GM19043 (cell line): Measurements from ENCODE around the gene SEPTIN6.
"Not testable (repeated sequence)": the region's sequence is repeated elsewhere in the genome, so short reads cannot be mapped to it uniquely, and the experiment has no call there.

Experiments
- ATAC-seq: cut with Tn5 transposase; IDR thresholded peaks from one replicate; pipeline ENCODE4 v1.9.1; 2021; ENCODE audit warnings: low read depth; ENCODE audit not compliant: unreplicated experiment

The SEPTIN6 gene

DNA sequence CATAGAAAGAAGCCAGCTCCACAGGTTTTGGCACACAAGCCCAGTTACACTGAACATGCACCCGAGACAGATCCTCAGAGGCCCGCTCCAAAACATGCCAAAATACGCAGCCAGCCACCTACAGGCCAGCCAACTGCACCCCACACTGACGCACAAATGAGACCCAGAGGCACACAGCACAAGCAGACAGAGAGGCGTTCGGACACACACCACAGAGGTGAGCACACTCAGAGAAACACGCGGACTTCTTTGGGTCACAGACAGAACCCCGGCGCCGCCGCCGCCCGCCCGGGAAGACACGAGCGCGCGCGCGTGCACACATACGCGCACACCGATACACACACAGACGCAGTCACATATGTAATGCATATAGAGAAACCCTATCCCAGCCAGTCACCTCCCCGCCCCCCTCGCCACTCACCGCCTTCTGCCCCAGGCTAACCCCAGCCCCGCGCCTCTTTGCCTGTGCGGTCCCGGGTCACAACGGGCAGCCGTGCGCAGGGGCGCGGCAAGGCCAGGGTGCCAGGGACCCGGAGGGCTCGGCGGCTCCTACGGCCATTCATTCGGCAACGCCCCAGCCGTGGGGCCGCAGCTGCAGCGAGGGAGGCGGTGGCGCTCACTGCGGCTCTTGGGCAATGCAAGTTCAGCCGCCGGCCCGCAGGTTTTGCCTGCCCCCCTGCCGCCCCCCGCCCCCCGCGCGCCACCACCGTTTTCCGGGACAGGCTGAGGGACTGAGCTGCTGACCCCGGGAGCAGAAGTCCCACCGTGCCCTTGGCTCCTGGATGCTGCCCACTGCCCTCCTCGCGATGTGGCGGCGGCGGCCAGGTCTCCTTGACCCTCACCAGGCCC is 553 bp downstream of the SEPTIN6 start:
- no peak for ATAC-seq

DNA sequence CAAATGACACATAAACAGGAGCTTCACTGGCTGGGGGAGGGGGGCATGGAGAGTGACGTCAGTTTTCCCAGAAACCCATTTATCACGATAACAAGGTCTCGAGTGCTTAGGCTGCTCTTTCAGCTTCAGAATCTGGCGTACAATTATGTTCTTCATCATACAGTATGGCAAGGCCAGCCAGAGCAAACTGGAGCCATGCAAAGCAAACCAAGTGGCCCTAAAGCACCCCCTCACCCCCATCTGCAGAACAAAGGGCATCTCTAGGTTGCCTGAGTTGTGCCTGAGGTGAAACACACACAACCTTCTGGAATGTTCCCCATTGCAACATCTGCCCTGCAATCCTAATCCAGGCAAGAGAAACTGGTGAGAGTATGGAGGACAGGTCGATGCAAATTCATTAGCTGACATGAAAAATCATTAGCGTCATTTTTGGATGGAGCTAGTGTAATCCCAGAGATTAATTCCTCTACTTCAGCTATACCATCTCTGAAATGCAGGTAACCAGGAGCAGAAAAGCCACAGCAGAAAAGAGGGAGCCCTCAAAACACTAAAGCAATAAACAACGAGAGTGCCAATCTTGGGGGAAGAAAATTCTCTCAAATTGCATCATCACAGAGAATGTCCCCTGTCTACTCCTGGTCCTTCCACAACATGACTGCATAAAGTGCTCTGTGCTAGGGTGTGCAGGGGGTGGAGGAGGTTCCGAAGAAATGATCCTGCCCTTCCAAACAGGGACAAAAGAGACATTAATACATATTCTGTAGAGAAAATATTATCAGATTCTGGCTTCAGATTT is 1.8 kb downstream of the SEPTIN6 start:
- ATAC-seq, result no peak

DNA sequence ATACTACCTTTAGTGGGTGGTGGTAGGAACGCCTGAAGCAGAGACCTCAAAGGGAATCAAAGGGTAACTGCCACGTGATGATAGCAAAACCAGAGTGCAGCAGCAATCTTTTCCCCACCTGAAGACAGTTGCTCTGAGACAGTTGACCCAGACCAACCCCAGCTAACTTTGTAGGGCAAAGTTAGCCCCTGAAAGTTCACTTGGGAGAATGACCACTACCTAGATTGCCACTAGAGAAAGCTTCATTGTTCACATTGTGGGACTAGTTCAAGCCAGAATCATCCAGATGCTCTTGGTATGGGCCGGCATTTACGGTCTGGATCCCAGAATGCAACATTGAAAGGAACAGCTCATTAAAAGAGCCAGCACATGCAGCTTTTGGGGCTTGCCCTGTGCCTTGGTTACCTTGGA is 4.1 kb downstream of the SEPTIN6 start:
- ATAC-seq, result no peak

DNA sequence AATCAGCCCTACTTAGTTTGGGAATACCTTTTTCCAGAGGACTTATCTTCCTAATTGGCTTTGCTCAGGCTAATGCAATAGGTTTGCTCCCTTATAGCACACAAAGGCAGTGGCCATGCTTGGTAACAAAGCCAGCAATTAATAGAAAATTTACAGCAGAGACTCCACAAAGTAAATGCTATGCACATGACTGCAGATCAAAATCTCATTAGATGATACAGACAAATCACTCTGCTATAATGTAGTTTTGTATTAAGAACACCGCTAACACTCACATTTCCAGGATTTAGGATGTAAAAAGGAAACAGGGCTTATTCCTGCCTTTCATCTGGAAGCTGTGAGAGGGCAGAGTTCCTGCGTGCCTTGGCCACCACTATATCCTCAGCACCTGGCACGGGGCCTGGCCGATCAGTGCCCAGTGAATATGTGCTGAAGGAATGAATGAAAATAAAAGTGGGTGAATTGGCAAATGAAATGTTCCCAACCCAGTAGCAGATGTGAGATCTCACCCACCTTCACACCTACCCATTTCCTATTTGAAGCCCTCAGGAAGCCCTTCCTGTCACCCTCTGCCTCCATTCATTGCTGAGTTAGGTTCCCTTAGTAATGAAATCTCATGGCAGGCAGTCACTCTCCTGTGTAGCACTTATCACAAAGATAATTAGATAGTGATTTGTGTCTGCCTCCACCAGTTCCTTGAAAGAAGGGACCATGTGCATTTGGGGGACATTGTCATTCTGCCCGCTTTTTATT is 5.1 kb downstream of the SEPTIN6 start:
- no peak for ATAC-seq

DNA sequence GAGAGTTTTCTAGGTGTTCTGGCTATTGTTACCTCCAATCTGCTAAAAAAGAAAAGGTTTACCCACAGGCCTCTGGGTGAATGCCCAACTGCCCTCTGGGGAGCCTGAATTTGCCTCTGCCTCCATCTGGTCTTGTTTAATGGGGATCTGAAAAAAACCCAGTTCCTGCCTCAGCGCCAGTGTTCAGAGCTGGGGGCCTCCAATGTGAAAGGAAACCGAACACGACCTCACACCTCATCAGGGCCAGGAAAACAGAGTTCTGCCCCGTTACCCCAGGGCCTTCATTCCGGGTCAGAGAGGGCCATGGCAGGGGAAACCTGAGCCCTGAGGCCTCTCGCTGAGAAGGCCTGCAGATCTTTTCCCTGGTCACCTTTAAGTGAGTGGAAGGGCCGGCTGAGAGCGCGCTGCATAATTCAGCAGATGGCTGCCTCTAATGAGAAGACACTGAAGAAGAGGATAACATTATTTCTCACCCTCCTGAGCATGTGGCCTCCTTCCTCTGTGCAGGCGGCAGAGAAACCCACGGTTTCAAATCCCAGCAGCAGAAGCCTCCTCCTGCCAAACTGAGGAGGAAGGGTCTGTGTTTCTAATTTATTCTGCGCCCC is 6.8 kb downstream of the SEPTIN6 start:
- peak; percentile 38 for ATAC-seq

DNA sequence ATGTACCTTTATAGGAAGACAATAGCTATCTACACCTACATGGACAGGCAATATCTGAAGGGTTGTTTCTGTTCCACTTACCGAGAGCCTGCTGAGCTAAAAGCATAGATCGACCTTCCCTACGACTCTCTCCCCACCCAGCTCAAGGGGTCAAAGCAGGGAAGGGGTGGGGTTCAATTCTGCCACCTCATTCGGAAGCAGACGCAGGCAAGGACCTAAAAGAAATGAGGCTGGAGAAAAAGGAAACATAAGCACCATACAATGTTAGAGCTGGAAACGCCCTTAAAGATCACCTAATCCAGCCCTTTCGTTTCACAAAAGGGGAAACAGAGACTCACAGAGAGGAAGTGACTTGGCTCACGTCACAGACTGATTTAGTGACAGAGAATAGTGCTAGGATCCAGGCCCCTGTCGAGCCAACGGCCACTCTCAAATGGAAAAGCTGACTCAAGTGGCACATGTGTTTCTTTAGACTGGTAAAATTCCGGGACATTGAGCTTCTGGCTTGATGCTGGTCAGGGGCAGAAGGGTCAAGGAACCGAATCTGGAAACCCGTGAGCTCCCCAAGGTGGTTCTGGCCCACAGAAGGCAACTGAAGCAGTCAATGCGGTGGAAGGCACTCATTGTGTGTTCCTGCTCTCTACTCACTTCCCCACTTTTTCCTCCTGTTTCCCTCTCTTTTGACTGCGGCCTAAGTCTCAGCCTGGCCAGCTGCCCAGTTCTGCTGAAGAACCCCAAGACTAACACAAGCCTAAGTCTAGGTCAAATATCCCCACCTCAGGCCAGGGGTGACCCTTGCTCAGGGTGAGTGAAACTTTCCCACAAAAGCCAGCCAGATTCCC is 7.5 kb downstream of the SEPTIN6 start:
- ATAC-seq, result peak; percentile 31

DNA sequence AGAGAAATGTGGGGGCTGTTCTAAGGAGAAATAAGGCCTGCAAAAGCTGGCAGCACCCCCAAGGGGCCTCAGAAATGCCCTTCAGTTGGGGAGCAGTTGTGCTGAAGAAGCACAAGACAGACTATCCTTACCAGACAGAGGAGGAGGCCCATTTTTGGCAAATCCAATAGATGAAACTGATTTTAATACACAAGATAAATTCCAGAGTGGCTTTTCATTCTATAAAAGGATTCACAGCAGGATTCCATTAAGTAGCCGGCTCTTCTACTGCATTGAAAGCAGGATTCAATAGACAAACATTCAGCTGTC is 8.1 kb downstream of the SEPTIN6 start:
- ATAC-seq, result no peak

DNA sequence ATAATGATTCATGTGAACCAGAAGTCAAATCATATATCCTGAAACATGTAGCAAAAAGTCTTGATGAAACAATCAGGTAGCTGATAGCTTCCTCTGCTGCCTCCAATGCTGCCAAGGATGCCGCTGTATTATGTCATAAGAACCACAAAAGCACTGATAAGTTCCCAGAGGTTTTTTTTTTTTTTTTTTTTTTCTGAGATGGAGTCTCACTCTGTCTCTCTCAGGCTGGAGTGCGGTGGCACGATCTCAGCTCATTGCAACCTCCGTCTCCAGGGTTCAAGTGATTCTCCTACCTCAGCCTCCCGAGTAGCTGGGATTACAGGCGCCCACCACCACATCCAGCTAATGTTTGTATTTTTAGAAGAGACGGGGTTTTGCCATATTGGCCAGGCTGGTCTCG is 8.7 kb downstream of the SEPTIN6 start:
- not testable (repeated sequence) for ATAC-seq

DNA sequence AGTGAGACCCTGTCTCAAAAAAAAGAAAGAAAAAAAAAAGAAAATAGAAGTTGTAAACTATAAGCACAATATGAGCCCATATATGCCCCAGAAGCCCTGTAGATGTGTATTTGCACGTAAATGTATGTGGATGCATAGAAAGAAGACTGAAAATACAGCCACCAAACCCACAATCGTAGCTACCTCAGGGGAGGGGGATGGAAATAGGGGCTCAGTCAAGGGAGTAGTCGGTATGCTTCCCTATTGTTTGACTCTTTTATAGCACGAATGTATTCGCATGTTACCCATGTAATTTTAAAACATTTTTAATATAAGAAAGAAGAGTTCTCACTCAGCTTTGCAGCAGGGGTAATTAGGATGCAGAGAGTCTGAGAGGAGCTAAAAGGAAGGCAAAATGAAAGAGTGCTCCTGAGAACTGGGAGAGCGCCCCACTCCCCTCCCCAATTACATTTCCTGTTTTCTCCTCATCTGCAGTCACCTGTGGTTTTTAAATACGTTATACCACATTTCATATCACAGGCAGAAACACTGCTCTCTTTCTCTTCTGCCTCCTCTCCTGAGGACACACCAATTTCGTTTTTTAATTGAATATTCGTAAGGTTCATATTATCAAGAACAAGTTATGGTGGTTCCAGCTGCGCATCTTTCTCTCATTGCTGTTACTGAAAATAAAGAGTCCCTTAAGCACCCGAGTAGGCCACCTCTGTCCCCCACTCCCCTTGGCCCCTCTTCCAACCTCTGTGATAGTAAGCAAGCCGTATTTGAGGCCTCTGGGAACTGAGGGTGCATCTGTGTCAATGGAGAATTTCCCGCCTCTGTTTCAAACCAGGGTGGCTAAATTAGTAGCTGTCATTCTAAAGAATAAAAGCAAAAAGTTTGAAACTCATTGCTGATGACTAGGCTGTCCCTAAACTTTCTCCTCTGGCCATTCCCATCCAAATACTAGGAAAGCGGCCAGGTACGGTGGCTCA is 10.7 kb downstream of the SEPTIN6 start:
- no peak for ATAC-seq

DNA sequence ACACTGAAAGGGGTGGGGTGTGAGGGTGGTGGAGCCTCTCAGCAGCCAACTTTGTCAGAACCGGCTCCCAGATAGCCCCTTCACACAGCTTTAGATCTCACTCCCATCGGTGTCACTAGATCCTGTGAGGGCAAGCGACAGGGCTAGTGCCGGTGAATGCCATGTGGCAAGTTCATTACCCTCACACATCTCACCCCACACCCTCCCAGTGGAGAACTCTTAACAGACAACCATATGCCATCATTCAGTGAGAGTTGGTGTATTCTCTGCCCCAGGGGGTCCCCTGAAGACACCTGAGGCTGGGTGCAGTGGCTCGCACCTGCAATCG is 15.3 kb downstream of the SEPTIN6 start:
- ATAC-seq, result no peak

DNA sequence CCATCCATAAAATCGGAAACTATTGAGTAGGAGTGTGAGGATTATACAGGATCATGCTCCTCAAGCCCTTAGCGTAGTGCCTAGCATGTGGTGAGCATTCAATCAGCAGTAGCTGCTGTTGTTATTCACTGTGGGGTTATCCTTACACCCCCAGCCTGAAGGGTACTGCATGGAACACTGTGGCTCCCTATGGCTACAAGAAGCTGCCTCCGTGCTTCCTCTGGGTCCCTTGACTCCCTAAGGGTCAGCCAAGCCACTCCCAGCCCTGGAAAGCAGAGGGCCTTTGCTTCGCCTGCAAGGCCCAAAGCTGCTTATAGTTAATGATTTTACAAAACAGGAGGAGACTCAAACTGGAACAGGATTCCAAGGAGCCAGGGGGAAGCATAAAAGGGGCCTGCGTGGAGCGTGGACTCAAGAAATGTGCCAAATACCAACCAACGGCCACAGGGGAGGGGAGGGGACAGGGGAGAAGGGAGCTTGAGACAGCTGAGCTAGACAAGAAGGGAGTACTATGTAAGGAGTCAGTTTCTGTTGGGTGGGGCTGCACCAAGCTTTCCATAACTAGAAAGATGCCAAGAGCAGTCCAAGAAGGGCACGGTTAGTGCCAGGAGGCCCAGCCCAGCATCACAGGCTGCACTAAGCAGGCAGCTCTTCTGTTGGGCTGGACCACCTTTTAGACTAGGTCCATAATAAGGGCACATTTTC is 15.9 kb downstream of the SEPTIN6 start:
- ATAC-seq, result no peak

DNA sequence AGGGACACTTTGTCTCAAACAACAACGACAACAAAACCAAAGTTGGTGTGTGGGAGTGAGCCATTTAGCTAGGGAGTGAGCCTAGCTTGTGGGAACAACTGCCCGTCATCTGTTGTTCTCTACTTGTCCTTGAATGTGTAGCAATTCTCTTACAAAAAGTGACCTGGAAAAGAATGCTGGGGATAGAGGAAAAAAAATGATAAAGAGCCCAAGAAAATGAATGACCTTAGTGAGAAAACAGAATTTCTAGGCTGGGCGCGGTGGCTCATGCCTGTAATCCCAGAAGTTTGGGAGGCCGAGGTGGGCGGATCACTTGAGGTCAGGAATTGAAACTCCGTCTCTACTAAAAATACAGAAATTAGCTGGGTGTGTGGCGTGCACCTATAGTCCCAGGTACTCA is 19.6 kb downstream of the SEPTIN6 start:
- ATAC-seq, result no peak

DNA sequence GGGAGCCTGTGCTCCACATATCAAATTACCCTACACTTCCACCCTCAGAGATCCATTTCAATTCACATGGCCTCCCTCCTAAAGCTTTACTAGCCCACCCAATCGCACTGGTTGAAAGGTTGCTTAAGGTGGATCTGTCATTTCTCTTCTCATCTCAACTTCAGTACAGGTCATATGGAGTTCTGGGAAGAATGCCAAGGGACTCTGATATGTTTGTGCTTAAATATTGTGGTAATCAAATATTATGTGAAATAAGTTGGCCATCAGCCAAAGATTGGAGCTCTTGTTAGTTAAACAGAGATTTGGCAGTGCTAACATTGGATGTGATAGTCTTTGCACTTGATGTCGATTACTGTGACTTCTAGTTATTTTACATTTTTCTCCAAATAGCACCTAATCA is 20.5 kb downstream of the SEPTIN6 start:
- ATAC-seq, result no peak

DNA sequence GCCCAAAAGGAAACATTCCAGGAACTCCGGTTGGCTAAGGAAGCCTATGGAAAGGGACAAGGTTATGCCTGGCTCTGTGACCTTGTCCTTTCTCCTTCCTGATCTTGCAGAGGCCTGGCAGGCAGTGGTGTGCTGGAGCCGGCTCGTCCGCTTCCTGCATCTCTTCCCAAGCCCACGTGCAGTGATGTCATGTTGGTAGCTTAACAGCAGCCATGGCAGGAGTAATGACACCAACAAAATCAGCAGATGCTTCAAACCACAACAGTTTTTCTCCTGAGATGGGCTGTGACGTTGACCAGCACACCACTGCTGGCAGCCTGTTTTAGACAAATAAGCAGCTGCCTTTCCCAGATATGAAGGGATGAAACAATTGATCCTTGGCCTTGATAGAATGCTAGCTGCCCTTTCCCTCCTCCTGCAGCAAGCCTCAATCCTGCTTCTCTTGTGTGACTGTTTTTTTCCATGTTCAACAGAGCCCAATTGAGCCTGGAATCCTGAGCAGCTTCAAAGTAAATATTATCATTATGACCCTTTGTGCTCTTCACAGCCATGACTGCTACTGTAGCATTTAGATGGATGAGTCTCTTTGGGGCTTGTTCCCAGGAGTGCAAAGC is 23.4 kb downstream of the SEPTIN6 start:
- no peak for ATAC-seq

DNA sequence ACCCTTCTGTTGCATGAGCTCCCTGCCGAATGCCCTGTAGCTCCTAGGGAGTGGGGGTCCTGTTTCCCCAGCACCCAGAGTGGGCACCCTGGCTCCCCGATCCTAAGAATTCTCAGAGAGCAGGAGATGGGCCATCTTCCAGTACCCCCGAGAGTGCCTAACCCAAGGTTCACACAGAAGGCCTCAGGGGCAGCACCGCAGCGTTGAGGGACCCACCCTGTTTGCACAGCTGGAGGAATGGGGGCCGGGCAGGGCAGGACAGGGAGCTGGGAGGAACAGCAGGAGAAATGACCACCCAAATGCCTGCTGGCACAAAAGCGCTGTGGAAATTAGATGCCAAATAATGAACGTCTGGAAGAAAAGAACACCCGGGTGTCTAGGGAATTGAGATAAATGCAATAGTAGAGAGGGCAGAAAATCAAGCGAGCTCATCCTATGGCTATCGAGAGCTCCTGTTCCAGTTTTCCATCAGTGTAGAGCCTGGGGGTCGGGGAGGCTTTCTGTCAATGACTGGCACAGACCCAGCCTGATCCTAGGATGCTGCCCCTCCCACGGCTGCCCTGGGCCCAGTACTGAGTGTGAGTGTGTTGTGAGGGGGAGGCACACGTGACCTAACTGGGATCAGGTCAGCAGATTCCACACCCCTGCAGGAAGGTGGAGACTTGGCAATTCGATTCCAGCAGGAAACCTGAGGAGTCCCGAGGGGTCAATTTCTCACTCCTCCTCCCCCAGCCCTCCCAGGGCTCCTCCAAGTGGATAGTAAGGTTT is 25.7 kb downstream of the SEPTIN6 start:
- no peak for ATAC-seq

DNA sequence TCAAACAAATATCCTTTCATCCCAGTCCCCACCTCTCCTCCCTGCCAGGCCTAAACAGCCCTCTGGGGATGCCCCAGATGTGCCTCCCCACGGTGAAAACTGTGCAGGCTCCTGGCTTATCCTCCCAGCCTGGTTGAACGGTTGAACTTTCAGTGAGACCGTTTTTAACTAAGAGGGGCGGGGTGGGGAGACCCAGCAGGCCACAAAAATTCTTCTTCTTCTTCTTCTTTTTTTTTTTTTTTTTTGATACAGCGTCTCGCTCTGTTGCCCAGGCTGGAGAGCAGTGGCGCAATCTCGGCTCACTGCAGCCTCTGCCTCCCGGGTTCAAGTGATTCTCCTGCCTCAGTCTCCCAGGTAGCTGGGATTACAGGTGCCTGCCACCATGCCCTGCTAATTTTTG is 28.1 kb downstream of the SEPTIN6 start:
- ATAC-seq, result not testable (repeated sequence)

DNA sequence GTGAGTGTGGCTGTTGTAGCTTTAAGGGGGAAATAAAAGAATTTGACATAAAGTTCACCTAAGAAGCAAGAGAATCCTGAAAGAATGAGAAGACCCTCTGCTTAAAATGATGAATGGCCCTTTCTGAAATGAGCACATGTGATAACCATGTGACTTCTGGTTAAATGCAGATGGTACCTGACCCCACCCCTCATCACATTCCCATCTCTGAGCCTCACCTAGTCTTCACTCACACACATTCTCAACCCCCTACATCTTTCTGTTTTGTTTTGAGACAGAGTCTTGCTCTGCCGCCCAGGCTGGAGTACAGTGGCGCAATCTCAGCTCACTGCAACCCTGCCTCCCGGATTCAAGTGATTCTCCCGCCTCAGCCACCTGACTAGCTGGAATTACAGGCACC is 31.5 kb downstream of the SEPTIN6 start:
- no peak for ATAC-seq
